ENCODE data around the gene DRC3. TPM values are rescaled to one million over a fixed set of nuclear protein-coding genes. Genes with fewer than 3 reads are reported as not detected.

Gene DRC3
- total RNA-seq, 1 experiment from 2014 or later, result 0.68 TPM

- no peak for TF ChIP-seq CTCF (conservative IDR thresholded peaks at IDR 0.05)
- no peak overlapping the region for H3K56ac ChIP-seq (ENCODE audit: insufficient read length, low read depth, low read length)
- H3K79me1 ChIP-seq (ENCODE audit: insufficient read depth, low read depth, low read length, poor library complexity, severe bottlenecking), result no peaks in the 10 kb centered on the region
- H3T11ph ChIP-seq (ENCODE audit: low read length), result no peak overlapping the region
- no peak overlapping the region for H3K4me3 Mint-ChIP-seq
- WGBS (ENCODE audit: extremely low coverage, insufficient read length, low lambda C conversion rate), result no CpG with 5 or more reads among the region's 9 CpGs
- no peak for DNase-seq
- H3K4me1 ChIP-seq (ENCODE audit: insufficient read depth, low read length), result no peaks in the 10 kb centered on the region
- no peak overlapping the region for H3K9ac ChIP-seq (ENCODE audit: extremely low read depth, insufficient read length, low read length)
- no peak overlapping the region for H2BK120ac ChIP-seq (ENCODE audit: low read depth, low read length, poor library complexity, severe bottlenecking)
- no peak overlapping the region for H3K4ac ChIP-seq (ENCODE audit: low read depth, low read length)
- H3K4me2 ChIP-seq (ENCODE audit: insufficient read depth, insufficient read length, low read length), result no peak overlapping the region
- no peaks in the 10 kb centered on the region; a peak in 1 of 5 replicates for H3K9me3 Mint-ChIP-seq
- H2AK5ac ChIP-seq (ENCODE audit: insufficient read length, low read length), result no peak overlapping the region
- no peak overlapping the region for H4K5ac ChIP-seq (ENCODE audit: insufficient read length, low read depth, low read length)
- no peak overlapping the region for H2BK20ac ChIP-seq (ENCODE audit: low read depth, low read length, poor library complexity, severe bottlenecking)
- H3K14ac ChIP-seq (ENCODE audit: insufficient read depth, low read length), result no peak overlapping the region
- H3K23ac ChIP-seq (ENCODE audit: insufficient read length, low read depth, low read length), result no peak overlapping the region
- H2BK12ac ChIP-seq (ENCODE audit: insufficient read length, low read depth, low read length), result no peak overlapping the region
- no peak overlapping the region for H2BK5ac ChIP-seq (ENCODE audit: insufficient read length, low read length)
- H3K27me3 Mint-ChIP-seq (ENCODE audit: low read depth), result no peaks in the 10 kb centered on the region; the same call in 1 of the 2 replicates
- H3K9me3 ChIP-seq (ENCODE audit: control insufficient read depth, low read depth, low read length), result no peaks in the 10 kb centered on the region
- H4K8ac ChIP-seq (replicated peaks; ENCODE audit: insufficient read length, low read depth, low read length), result no peak overlapping the region
- H3K18ac ChIP-seq (ENCODE audit: insufficient read length, low read depth, low read length), result no peak overlapping the region
- no peaks in the 10 kb centered on the region for H4K20me1 ChIP-seq (ENCODE audit: control insufficient read depth, insufficient read depth, insufficient read length)
- H3K79me2 ChIP-seq (ENCODE audit: insufficient read depth, low read length), result no peaks in the 10 kb centered on the region
- H2AFZ ChIP-seq (ENCODE audit: low read length), result no peak overlapping the region
- H3K27ac Mint-ChIP-seq, result no peak overlapping the region
- no peak overlapping the region for H2BK15ac ChIP-seq (ENCODE audit: low read depth, low read length)
- H3K36me3 Mint-ChIP-seq (ENCODE audit: insufficient read depth in 1 of 3, low read depth in 3 of 3), result no peaks in the 10 kb centered on the region
- no peaks in the 10 kb centered on the region for H3K23me2 ChIP-seq (ENCODE audit: insufficient read length, low read depth, low read length, poor library complexity, severe bottlenecking)
- H3K27ac ChIP-seq (ENCODE audit: insufficient read length, low read depth, low read length), result no peak overlapping the region
- H3K4me1 Mint-ChIP-seq, result no peaks in the 10 kb centered on the region
- no peak overlapping the region for H4K91ac ChIP-seq (ENCODE audit: insufficient read length, low read depth, low read length)
- no peaks in the 10 kb centered on the region for H3K27me3 ChIP-seq (ENCODE audit: insufficient read depth, low read length)
Measured at GRCh38 chr17:17981330-17981729, 8.7 kb downstream of the DRC3 start.
